SW480 (cell line): Measurements from ENCODE around the gene BIRC3.

Experiments
- DNase-seq: peaks from one replicate; pipeline ENCODE4 v3.0.0-alpha.2; 2016; ENCODE audit warnings: low spot score

BIRC3 gene

GRCh38 chr11:102317099-102317767 lies at the start of gene BIRC3:
Gene BIRC3, plus strand, starts transcription at chr11:102317484. Its CDS starts 7,026 bp downstream, at chr11:102324510.
- DNase-seq, result peak; percentile 98

GRCh38 chr11:102267609-102268008 lies 49.7 kb upstream of the BIRC3 start:
- peak; percentile 67 for DNase-seq

GRCh38 chr11:102268083-102268984 lies 49.0 kb upstream of the BIRC3 start:
- DNase-seq, result peak; percentile 96

GRCh38 chr11:102268985-102269470 lies 48.3 kb upstream of the BIRC3 start:
- peak; percentile 34 for DNase-seq

GRCh38 chr11:102269927-102270326 lies 47.4 kb upstream of the BIRC3 start:
- no peak for DNase-seq

- no peak for DNase-seq
Observed at GRCh38 chr11:102272047-102272824, 45.0 kb upstream of the BIRC3 start.

GRCh38 chr11:102274628-102275027 lies 42.7 kb upstream of the BIRC3 start:
- no peak for DNase-seq

- DNase-seq, result no peak
Observed at GRCh38 chr11:102276362-102276761, 40.9 kb upstream of the BIRC3 start.

- DNase-seq, result no peak
Observed at GRCh38 chr11:102276783-102277182, 40.5 kb upstream of the BIRC3 start.

- peak; percentile 10 for DNase-seq
Observed at GRCh38 chr11:102279641-102280170, 37.6 kb upstream of the BIRC3 start.

- DNase-seq, result no peak
Observed at GRCh38 chr11:102280245-102280833, 36.9 kb upstream of the BIRC3 start.

GRCh38 chr11:102283116-102283485 lies 34.2 kb upstream of the BIRC3 start:
- DNase-seq, result no peak

GRCh38 chr11:102284008-102284407 lies 33.3 kb upstream of the BIRC3 start:
- no peak for DNase-seq

GRCh38 chr11:102286292-102286691 lies 31.0 kb upstream of the BIRC3 start:
- DNase-seq, result no peak

GRCh38 chr11:102287964-102288724 lies 29.1 kb upstream of the BIRC3 start:
- peak; percentile 81 for DNase-seq

- no peak for DNase-seq
Observed at GRCh38 chr11:102288725-102289083, 28.6 kb upstream of the BIRC3 start.

- no peak for DNase-seq
Observed at GRCh38 chr11:102289592-102289991, 27.7 kb upstream of the BIRC3 start.

- no peak for DNase-seq
Observed at GRCh38 chr11:102291831-102292230, 25.5 kb upstream of the BIRC3 start.

- no peak for DNase-seq
Observed at GRCh38 chr11:102292933-102293332, 24.4 kb upstream of the BIRC3 start.

GRCh38 chr11:102293873-102294601 lies 23.2 kb upstream of the BIRC3 start:
- peak; percentile 63 for DNase-seq
